Suprapubic skin (tissue), 4 donors: ENCODE data around the gene SLC1A3. TPM values are rescaled to one million over a fixed set of nuclear protein-coding genes. Genes with fewer than 3 reads are reported as not detected.

Experiments
- DNase-seq, 2 donors: peaks; one replicate each; pipeline ENCODE4 v3.0.0-alpha.2; 2019; ENCODE audit warnings: low spot score in 2 of 2
- H3K27ac ChIP-seq: fragments of 200-600 bp; sonication (generic); one replicate; pipeline ENCODE4 v1.5.1; 2019
- H3K27me3 ChIP-seq: fragments of 200-600 bp; sonication (generic); one replicate; pipeline ENCODE4 v1.5.1; 2019
- H3K36me3 ChIP-seq: fragments of 200-600 bp; sonication (generic); one replicate; pipeline ENCODE4 v1.5.1; 2019
- H3K4me1 ChIP-seq: fragments of 200-600 bp; sonication (generic); one replicate; pipeline ENCODE4 v1.5.1; 2019
- H3K4me3 ChIP-seq: fragments of 200-600 bp; sonication (generic); one replicate; pipeline ENCODE4 v1.5.1; 2019; ENCODE audit warnings: mild to moderate bottlenecking
- H3K9me3 ChIP-seq: fragments of 200-600 bp; sonication (generic); one replicate; pipeline ENCODE4 v1.5.1; 2019
- EP300 ChIP-seq: sonication (generic); formaldehyde crosslinking; IDR thresholded peaks from one replicate; pipeline ENCODE4 v1.6.1; 2017; ENCODE audit warnings: antibody characterized with exemption
- POLR2A ChIP-seq, 2 donors: fragments of 450-650 bp; IDR thresholded peaks; one replicate each; pipeline ENCODE4 v1.6.1; 2017; ENCODE audit warnings: antibody characterized with exemption in 2 of 2, mild to moderate bottlenecking in 2 of 2, moderate library complexity in 2 of 2
- POLR2AphosphoS5 ChIP-seq, 3 donors: sonication (generic); formaldehyde crosslinking; IDR thresholded peaks; one replicate each; pipeline ENCODE4 v1.6.1; 2017; ENCODE audit warnings: antibody characterized with exemption in 3 of 3
- WGBS: methylation state at CpG from one replicate; pipeline ENCODE4 v1.1.5; 2018; 5-methylcytosine and 5-hydroxymethylcytosine counted together
- total RNA-seq, 4 donors: library from RNA; depleted of rRNA; stranded (reverse); fragments of >200 nt; gene quantifications; one replicate each; pipeline ENCODE4 v1.1.0, GENCODE V29; 2016
- TF ChIP-seq, protein P1 (sequence below), 2 donors: fragments of 200-600 bp in 1 of 2; fragments of 450-650 bp in 1 of 2; sonication (generic) in 1 of 2; IDR thresholded peaks; one replicate each; pipeline ENCODE4 v1.5.1; 2016 to 2019; ENCODE audit warnings: antibody characterized with exemption in 2 of 2, mild to moderate bottlenecking in 1 of 2, moderate library complexity in 1 of 2

Gene SLC1A3
- total RNA-seq, 4 donors from 2014 or later, result 19.8 to 34.2 (median 25.3) TPM

DNA sequence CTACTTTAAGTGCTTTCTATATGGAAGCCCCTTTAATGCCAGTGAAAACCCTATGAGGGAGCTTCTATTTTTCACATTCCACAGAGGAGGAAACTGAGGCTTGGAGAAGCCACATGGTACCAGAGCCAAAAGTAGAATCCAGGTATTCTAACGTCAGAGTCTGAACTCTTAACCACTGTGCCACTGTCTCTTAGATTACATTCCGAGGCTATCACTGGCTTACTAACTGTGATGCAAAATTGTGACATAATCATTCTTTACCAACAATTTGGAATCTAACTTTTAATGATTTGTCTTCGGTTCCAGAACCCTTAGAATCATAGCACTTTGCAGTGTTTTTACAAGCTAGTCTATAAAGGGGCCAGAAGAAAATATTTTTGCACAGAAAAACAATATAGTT lies 59.2 kb downstream of the SLC1A3 start:
- no peak overlapping the region for H3K27ac ChIP-seq
- 74% methylated on average over 3 of the region's 3 CpGs for WGBS
- H3K4me1 ChIP-seq, result no peaks in the 10 kb centered on the region
- H3K9me3 ChIP-seq, result no peaks in the 10 kb centered on the region
- no peak overlapping the region for H3K4me3 ChIP-seq
- no peak for TF ChIP-seq POLR2AphosphoS5 (IDR thresholded peaks at IDR 0.05)
- no peak for TF ChIP-seq EP300
- TF ChIP-seq POLR2A (IDR thresholded peaks at IDR 0.05), result no peak
- TF ChIP-seq, protein P1, sequence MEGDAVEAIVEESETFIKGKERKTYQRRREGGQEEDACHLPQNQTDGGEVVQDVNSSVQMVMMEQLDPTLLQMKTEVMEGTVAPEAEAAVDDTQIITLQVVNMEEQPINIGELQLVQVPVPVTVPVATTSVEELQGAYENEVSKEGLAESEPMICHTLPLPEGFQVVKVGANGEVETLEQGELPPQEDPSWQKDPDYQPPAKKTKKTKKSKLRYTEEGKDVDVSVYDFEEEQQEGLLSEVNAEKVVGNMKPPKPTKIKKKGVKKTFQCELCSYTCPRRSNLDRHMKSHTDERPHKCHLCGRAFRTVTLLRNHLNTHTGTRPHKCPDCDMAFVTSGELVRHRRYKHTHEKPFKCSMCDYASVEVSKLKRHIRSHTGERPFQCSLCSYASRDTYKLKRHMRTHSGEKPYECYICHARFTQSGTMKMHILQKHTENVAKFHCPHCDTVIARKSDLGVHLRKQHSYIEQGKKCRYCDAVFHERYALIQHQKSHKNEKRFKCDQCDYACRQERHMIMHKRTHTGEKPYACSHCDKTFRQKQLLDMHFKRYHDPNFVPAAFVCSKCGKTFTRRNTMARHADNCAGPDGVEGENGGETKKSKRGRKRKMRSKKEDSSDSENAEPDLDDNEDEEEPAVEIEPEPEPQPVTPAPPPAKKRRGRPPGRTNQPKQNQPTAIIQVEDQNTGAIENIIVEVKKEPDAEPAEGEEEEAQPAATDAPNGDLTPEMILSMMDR (IDR thresholded peaks at IDR 0.05), result no peak
- H3K36me3 ChIP-seq, result no peaks in the 10 kb centered on the region
- H3K27me3 ChIP-seq, result no peaks in the 10 kb centered on the region
- no peak for DNase-seq

- H3K36me3 ChIP-seq, result no peaks in the 10 kb centered on the region
- DNase-seq, result no peak
- no peaks in the 10 kb centered on the region for H3K4me1 ChIP-seq
- H3K9me3 ChIP-seq, result no peaks in the 10 kb centered on the region
- TF ChIP-seq, protein P1 (IDR thresholded peaks at IDR 0.05), result no peak
- TF ChIP-seq POLR2A (IDR thresholded peaks at IDR 0.05), result no peak
- no peak for TF ChIP-seq POLR2AphosphoS5 (IDR thresholded peaks at IDR 0.05)
- H3K27me3 ChIP-seq, result no peaks in the 10 kb centered on the region
- no peak overlapping the region for H3K27ac ChIP-seq
- WGBS, result 81% methylated on average over 2 of the region's 2 CpGs
- H3K4me3 ChIP-seq, result no peak overlapping the region
Observed at GRCh38 chr5:36666274-36666673, 59.9 kb downstream of the SLC1A3 start.

DNA sequence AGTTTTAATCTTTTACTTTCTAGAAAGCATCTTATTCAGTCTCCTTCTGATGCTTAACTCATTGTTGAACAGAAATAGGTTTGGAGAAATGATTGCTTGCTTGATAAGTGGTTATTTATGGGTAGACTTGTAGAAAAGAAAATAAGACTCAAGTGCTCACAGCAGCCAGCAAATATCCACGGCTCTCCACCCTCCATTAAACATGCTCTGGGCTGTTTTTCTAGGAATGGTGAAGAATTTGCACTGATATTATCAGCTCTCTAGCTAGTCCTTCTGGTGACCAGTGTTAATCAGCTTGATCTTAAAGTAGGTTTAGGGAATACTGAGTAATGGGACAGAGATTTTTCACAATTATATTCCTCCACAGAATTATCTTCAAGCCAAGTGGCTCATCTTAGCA lies 60.6 kb downstream of the SLC1A3 start:
- Histone ChIP-seq H3K4me3 (no peak overlapping the region), H3K4me1 (no peaks in the 10 kb centered on the region), H3K36me3 (no peaks in the 10 kb centered on the region), H3K27me3 (no peaks in the 10 kb centered on the region), H3K27ac (no peak overlapping the region), H3K9me3 (no peaks in the 10 kb centered on the region)
- TF ChIP-seq, protein P1 (IDR thresholded peaks at IDR 0.05), result no peak
- TF ChIP-seq POLR2A (IDR thresholded peaks at IDR 0.05) (no peak), POLR2AphosphoS5 (IDR thresholded peaks at IDR 0.05) (no peak), EP300 (no peak)
- no peak for DNase-seq
- WGBS, result 27% methylated on average over 1 of the region's 1 CpG

DNA sequence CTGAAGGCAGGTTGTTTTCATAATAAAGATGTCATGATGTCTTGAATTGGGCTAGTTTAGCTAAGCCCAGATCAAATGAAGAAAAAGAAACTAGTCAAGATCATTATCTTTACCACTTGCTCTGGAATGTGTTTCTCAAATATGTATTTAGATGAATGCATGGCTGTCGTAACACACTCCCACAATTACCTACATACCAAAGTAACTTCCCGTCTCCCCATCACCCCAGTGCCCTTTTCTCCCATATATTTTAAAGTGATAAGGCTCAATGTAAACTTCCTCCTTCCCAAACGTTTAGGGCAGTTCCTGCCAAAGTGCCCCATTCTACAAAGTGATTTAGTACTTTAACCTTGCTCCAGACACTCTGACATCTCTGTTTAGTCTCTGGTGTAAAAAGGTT lies 61.4 kb downstream of the SLC1A3 start:
- no peaks in the 10 kb centered on the region for H3K36me3 ChIP-seq
- WGBS, result 42% methylated on average over 3 of the region's 3 CpGs

GRCh38 chr5:36669015-36669651 lies 62.7 kb downstream of the SLC1A3 start:
- 95% methylated on average over 13 of the region's 13 CpGs for WGBS
- TF ChIP-seq EP300, result no peak
- TF ChIP-seq POLR2AphosphoS5 (IDR thresholded peaks at IDR 0.05), result no peak
- no peak for TF ChIP-seq POLR2A (IDR thresholded peaks at IDR 0.05)
- TF ChIP-seq, protein P1 (IDR thresholded peaks at IDR 0.05), result no peak
- H3K27ac ChIP-seq, result no peak overlapping the region
- H3K36me3 ChIP-seq, result no peaks in the 10 kb centered on the region
- H3K9me3 ChIP-seq, result no peaks in the 10 kb centered on the region
- no peak overlapping the region for H3K4me3 ChIP-seq
- H3K27me3 ChIP-seq, result no peaks in the 10 kb centered on the region
- H3K4me1 ChIP-seq, result no peaks in the 10 kb centered on the region
- DNase-seq, result no peak

More for the DNA sequence above, 61.4 kb downstream of the SLC1A3 start:
- H3K27me3 ChIP-seq, result no peaks in the 10 kb centered on the region
- H3K9me3 ChIP-seq, result no peaks in the 10 kb centered on the region
- no peak overlapping the region for H3K27ac ChIP-seq
- no peak overlapping the region for H3K4me3 ChIP-seq
- no peaks in the 10 kb centered on the region for H3K4me1 ChIP-seq
- TF ChIP-seq POLR2AphosphoS5 (IDR thresholded peaks at IDR 0.05) (no peak), EP300 (no peak), POLR2A (IDR thresholded peaks at IDR 0.05) (no peak)
- TF ChIP-seq, protein P1 (IDR thresholded peaks at IDR 0.05), result no peak
- DNase-seq, result no peak
